GM12878 (cell line): ENCODE measurements around the gene SEMA4D. TPM values are rescaled to one million over a fixed set of nuclear protein-coding genes. Genes with fewer than 3 reads are reported as not detected.
"Not testable (repeated sequence)": the region's sequence is repeated elsewhere in the genome, so short reads cannot be mapped to it uniquely, and the experiment has no call there.

Experiments used
- ATAC-seq: fragments of 200-7000 bp; cut with Tn5 transposase; 3 replicates; pipeline ENCODE4 v1.9.1; 2020; ENCODE audit warnings: mild to moderate bottlenecking, moderate library complexity
- BruUV-seq: library from RNA; stranded (reverse); fragments of 400-500 nt; replicated peaks from 2 replicates; lab custom pipeline; 2021; lab: Mats Ljungman, UMichigan
- CTCF ChIA-PET: fragments of 300-600 bp; sonication (Branson Sonifier 250); formaldehyde crosslinking; extraction: SDS; loops from one replicate; lab custom pipeline; 2021; ENCODE audit warnings: inconsistent platforms; lab: Yijun Ruan, JAX
- POLR2A ChIA-PET: fragments of 350-600 bp; formaldehyde crosslinking; extraction: SDS; loops from one replicate; lab custom pipeline; 2021; ENCODE audit warnings: inconsistent platforms; lab: Charles Lee
- RAD21 ChIA-PET: fragments of 300-600 bp; sonication (Branson Sonifier 250); formaldehyde crosslinking; loops from one replicate; lab custom pipeline; 2023; ENCODE audit warnings: antibody characterized with exemption; ENCODE audit not compliant: unreplicated experiment; lab: Charles Lee
- SMC1A ChIA-PET: fragments of 300-600 bp; sonication (Branson Sonifier 250); formaldehyde crosslinking; loops from one replicate; lab custom pipeline; 2023; ENCODE audit not compliant: unreplicated experiment, uncharacterized antibody; lab: Charles Lee
- DNase-seq: peaks from one replicate; pipeline ENCODE4 v3.0.0-alpha.2; 2011; ENCODE audit warnings: low read depth, low spot score
- FAIRE-seq: peaks from 3 replicates; lab custom pipeline; 2011; peaks lifted over from hg19 to GRCh38; lab: Jason Lieb, UNC
- H2AFZ ChIP-seq: 2 replicates; pipeline ENCODE4 v1.6.0; 2011; ENCODE audit warnings: low read depth, low read length, control low read depth; ENCODE audit not compliant: control insufficient read depth
- H3K27ac ChIP-seq: 2 replicates; pipeline ENCODE4 v1.5.1; 2011; ENCODE audit warnings: control low read depth; ENCODE audit not compliant: control insufficient read depth, insufficient read depth
- H3K27me3 ChIP-seq, 2 experiments: replicated peaks in 1 of 2; 2 replicates each; pipeline versions ENCODE4 v1.6.0 to v1.6.1; 2011; ENCODE audit warnings: low read length in 1 of 2; ENCODE audit not compliant: control insufficient read depth in 2 of 2, insufficient read depth in 2 of 2
- H3K36me3 ChIP-seq, 2 experiments: 2 replicates each; pipeline ENCODE4 v1.5.1; 2011; ENCODE audit warnings: low read length in 1 of 2; ENCODE audit not compliant: control insufficient read depth in 2 of 2, insufficient read depth in 2 of 2
- H3K4me1 ChIP-seq: 2 replicates; pipeline ENCODE4 v1.6.1; 2011; ENCODE audit warnings: mild to moderate bottlenecking, low read length, moderate library complexity, mixed read lengths; ENCODE audit not compliant: control insufficient read depth, insufficient read depth
- H3K4me2 ChIP-seq: 2 replicates; pipeline ENCODE4 v1.6.0; 2011; ENCODE audit warnings: control low read depth; ENCODE audit not compliant: control insufficient read depth, insufficient read depth
- H3K4me3 ChIP-seq: fragments of 200-600 bp; sonication (generic); 2 replicates; pipeline ENCODE4 v1.5.1; 2016
- H3K79me2 ChIP-seq: 2 replicates; pipeline ENCODE4 v1.6.0; 2011; ENCODE audit warnings: low read length; ENCODE audit not compliant: control insufficient read depth, insufficient read depth
- H3K9ac ChIP-seq: 2 replicates; pipeline ENCODE4 v1.8.0; 2011; ENCODE audit warnings: low read length, control low read depth, mixed read lengths; ENCODE audit not compliant: control insufficient read depth, insufficient read depth
- H3K9me3 ChIP-seq: replicated peaks from 3 replicates; pipeline ENCODE4 v1.5.1; 2011; ENCODE audit warnings: mild to moderate bottlenecking, low read length; ENCODE audit not compliant: control insufficient read depth, insufficient read depth
- H4K20me1 ChIP-seq: 2 replicates; pipeline ENCODE4 v1.6.0; 2011; ENCODE audit not compliant: control insufficient read depth, insufficient read depth
- NKRF ChIP-seq: fragments of 450-650 bp; conservative IDR thresholded peaks from 2 replicates; pipeline ENCODE4 v1.6.1; 2017; ENCODE audit warnings: mild to moderate bottlenecking, moderate library complexity
- ZNF384 ChIP-seq: IDR thresholded peaks from 2 replicates; pipeline ENCODE4 v1.6.1; 2012; ENCODE audit warnings: low read depth, mild to moderate bottlenecking, low read length, improper control_type of control experiment, borderline replicate concordance
- WGBS: methylation state at CpG from one replicate; pipeline ENCODE4 v1.1.6; 2016; ENCODE audit warnings: low lambda C conversion rate; ENCODE audit not compliant: insufficient replicate concordance, insufficient coverage; ENCODE audit errors: missing lambda C conversion rate; 5-methylcytosine and 5-hydroxymethylcytosine counted together
- in situ Hi-C: fragments of 300-500 bp; cut with MboI; formaldehyde crosslinking; loops from 9 replicates; pipeline ENCODE4 v1.14.3; 2018; ENCODE audit warnings: mixed read lengths
- intact Hi-C: fragments of 100-400 bp; cut with micrococcal nuclease; formaldehyde crosslinking; loops from one replicate; pipeline ENCODE4 v1.14.2; 2022; ENCODE audit not compliant: unreplicated experiment
- polyA plus RNA-seq, 11 experiments: library from polyadenylated mRNA; depleted of rRNA in 4 of 11; unstranded in 6 of 11; stranded (reverse) in 5 of 11; fragments of >200 nt; fragmentation: Nextera tagmentation in 4 of 11; fragmentation: Illumina TruSeq in 1 of 11; extraction: Ambion mirVana in 4 of 11; extraction: Trizol in 1 of 11; gene quantifications; 1 replicate in 1 of 11; 2 replicates in 10 of 11; pipeline versions ENCODE4 v1.2.1 to v1.2.3, GENCODE V29; 2011 to 2016; ENCODE audit warnings: inconsistent platforms in 2 of 11, missing spikeins in 2 of 11, low read depth in 1 of 11
- total RNA-seq, 4 experiments: library from RNA; depleted of rRNA in 3 of 4; stranded (reverse); fragments of >200 nt in 3 of 4; fragmentation: Illumina TruSeq in 1 of 4; extraction: Trizol in 1 of 4; gene quantifications; 2 replicates each; pipeline versions ENCODE4 v1.2.1 to v1.2.3, GENCODE V29; 2013 to 2021

The SEMA4D gene
- total and polyA plus RNA-seq, 10 of the 15 experiments (the other 5 are each of a cell fraction or from before 2014, with no cell fraction given), result 15.1 to 136 (median 39.6) TPM

GRCh38 chr9:89480825-89481537 is 16.9 kb downstream of the SEMA4D start (continued):
- TF ChIP-seq NKRF, result no peak
- TF ChIP-seq ZNF384, result no peak

- H3K79me2 ChIP-seq, result peaks cover 86% of the 10 kb centered on the region
- FAIRE-seq, H3K27ac ChIP-seq, H4K20me1 ChIP-seq, BruUV-seq, CTCF ChIA-PET, SMC1A ChIA-PET, intact Hi-C loops, RAD21 ChIA-PET, POLR2A ChIA-PET, H3K27me3 ChIP-seq, H3K4me3 ChIP-seq, DNase-seq, H3K4me2 ChIP-seq, ATAC-seq, H3K9ac ChIP-seq, H3K9me3 ChIP-seq, in situ Hi-C loops, H2AFZ ChIP-seq: not testable (repeated sequence)
- 98% methylated on average over 22 of the region's 27 CpGs for WGBS
- H3K4me1 ChIP-seq, result peaks cover 54% of the 10 kb centered on the region
- peaks cover 15 to 27% of the 10 kb centered on the region in 2 experiments; a peak in 3 of 4 replicates for H3K36me3 ChIP-seq
Observed at GRCh38 chr9:89480372-89480771, 17.5 kb downstream of the SEMA4D start.

DNA sequence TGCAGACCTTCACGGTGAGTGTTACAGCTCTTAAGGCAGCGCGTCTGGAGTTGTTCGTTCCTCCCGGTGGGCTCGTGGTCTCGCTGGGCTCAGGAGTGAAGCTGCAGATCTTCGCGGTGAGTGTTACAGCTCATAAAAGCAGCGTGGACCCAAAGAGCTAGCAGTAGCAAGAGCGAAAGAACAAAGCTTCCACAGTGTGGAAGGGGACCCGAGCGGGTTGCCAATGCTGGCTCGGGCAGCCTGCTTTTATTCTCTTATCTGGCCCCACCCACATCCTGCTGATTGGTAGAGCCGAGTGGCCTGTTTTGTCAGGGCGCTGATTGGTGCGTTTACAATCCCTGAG is 18.3 kb downstream of the SEMA4D start:
- H3K27me3 ChIP-seq, H4K20me1 ChIP-seq, RAD21 ChIA-PET, ATAC-seq, FAIRE-seq, CTCF ChIA-PET, in situ Hi-C loops, H3K9me3 ChIP-seq, H2AFZ ChIP-seq, POLR2A ChIA-PET, H3K27ac ChIP-seq, intact Hi-C loops, DNase-seq, BruUV-seq, H3K4me2 ChIP-seq, H3K9ac ChIP-seq, H3K4me3 ChIP-seq: not testable (repeated sequence)
- 96% methylated on average over 7 of the region's 17 CpGs for WGBS
- peaks cover 18 to 27% of the 10 kb centered on the region in 2 experiments; a peak in 3 of 4 replicates for H3K36me3 ChIP-seq
- H3K79me2 ChIP-seq, result peaks cover 83% of the 10 kb centered on the region
- SMC1A ChIA-PET, result interaction anchor here (1.9 kb wide), 1 partner anchor 69 kb away, joined by 6 read pairs; no protein-coding TSS in a partner anchor
- peaks cover 47% of the 10 kb centered on the region for H3K4me1 ChIP-seq
